NT2/D1 (cell line): ENCODE data around the gene NSD1.

ENCODE experiments used
- SUZ12 ChIP-seq: IDR thresholded peaks from 2 replicates; pipeline ENCODE4 v1.6.1; 2011; ENCODE audit not compliant: insufficient read length, insufficient read depth; ENCODE audit errors: extremely low read depth
- YY1 ChIP-seq: IDR thresholded peaks from 2 replicates; pipeline ENCODE4 v1.6.1; 2011; ENCODE audit not compliant: insufficient read length, insufficient read depth
- ZNF274 ChIP-seq: IDR thresholded peaks from 2 replicates; pipeline ENCODE4 v1.6.1; 2011; ENCODE audit warnings: mild to moderate bottlenecking, low read depth, low read length

DNA sequence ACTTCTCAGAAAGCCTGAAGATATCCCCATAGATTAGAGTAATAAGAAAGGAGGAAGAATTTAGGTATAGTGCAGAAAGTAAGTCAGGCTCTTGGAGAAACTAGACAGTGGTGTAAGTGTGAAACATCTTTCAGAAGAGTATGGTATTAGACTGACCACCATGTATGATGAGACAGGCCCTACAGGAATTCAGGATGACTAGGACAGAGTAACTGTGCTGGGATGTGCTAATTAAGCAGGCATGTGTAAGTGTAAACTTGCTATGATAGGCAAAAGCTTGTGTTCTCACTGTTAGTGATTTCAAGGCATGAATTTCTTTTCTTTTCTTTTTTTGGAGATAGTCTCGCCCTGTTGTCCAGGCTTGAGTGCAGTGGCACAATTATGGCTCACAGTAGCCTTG, 99.2 kb downstream of the NSD1 start:
- no peak for TF ChIP-seq YY1
- TF ChIP-seq ZNF274, result no peak
- TF ChIP-seq SUZ12, result no peak
